ENCODE results near the gene UQCRFS1. TPM values are rescaled to one million over a fixed set of nuclear protein-coding genes. Genes with fewer than 3 reads are reported as not detected.

The UQCRFS1 gene
- 10 to 100 TPM; 17.8 to 23.2 (median 20.6) TPM for total RNA-seq

GRCh38 chr19:29212648-29213573 is at the start of gene UQCRFS1:
Gene UQCRFS1, minus strand, starts transcription at chr19:29213151. Its CDS starts 33 bp downstream, at chr19:29213118.
- intact Hi-C loops (cut with DNase I; ENCODE audit: low total_unique reads), result no loop called here
- peak; percentile 90 to 94 for DNase-seq
- Histone ChIP-seq H3K4me3 (peak within 1 kb of the TSS; percentile 55 to 79), H3K27ac (peak within 1 kb of the TSS; percentile 85 to 86), H3K4me1 (peaks cover 0 to 5% of the 10 kb centered on the region in 2 donors), H3K27me3 (no peaks in the 10 kb centered on the region), H3K36me3 (no peaks in the 10 kb centered on the region), H3K9me3 (no peaks in the 10 kb centered on the region)
- TF ChIP-seq POLR2A (IDR thresholded peaks at IDR 0.05) (peak; percentile 84 to 88), CTCF (IDR thresholded peaks at IDR 0.05) (peak in 1 of 4 experiments; percentile 29)

GRCh38 chr19:29262085-29262484 is 49.1 kb upstream of the UQCRFS1 start:
- intact Hi-C loops (cut with DNase I; ENCODE audit: low total_unique reads), result no loop called here
- H3K27ac ChIP-seq, result no peak overlapping the region
- no peaks in the 10 kb centered on the region for H3K9me3 ChIP-seq
- H3K4me1 ChIP-seq, result no peaks in the 10 kb centered on the region
- TF ChIP-seq POLR2A (IDR thresholded peaks at IDR 0.05), result no peak
- TF ChIP-seq CTCF (IDR thresholded peaks at IDR 0.05), result no peak
- no peak for DNase-seq
- H3K36me3 ChIP-seq, result no peaks in the 10 kb centered on the region
- no peak overlapping the region for H3K4me3 ChIP-seq
- H3K27me3 ChIP-seq, result no peaks in the 10 kb centered on the region

DNA sequence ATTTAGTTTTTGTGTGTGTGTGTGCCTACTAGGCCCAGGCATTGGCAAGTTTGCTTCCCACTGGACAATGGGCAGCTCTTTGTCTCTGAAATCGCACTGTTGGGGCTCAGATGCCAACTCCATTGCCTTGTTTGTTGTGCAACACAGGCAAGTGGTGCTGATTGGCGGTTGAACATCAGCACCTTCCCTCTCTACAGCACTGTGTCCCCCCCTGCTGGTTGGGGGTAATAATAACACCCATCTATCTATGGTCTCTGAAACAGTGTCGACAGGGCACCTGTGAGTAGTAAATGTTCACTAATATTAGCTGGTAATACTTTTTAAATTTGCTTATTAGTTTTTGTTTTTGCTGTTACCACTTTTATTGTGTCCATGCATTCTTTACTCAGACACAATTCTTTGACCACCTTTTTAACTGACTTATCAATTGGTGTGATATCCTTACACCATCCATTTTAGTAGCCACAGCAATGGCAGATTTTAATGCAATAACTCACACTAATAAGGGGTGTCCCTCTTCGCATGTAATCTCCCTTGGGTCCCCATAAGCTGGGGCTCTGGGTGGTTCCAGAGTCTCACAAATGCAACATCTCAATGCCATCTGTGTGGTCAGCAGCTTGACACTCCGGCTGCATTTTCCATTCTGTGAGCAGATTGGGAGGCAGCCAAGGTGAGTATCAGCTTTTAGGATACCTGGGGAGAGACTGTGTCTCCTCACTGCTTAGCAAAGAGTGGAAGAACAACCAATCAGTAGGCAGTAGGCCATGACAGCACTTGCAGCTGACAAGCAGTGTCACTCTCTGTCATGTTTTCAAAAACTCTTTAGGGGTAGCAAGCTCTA is 47.7 kb upstream of the UQCRFS1 start:
- intact Hi-C loops (cut with DNase I; ENCODE audit: low total_unique reads), result no loop called here
- no peaks in the 10 kb centered on the region for H3K27me3 ChIP-seq

GRCh38 chr19:29259867-29260281 is 46.9 kb upstream of the UQCRFS1 start:
- Histone ChIP-seq H3K36me3 (no peaks in the 10 kb centered on the region), H3K9me3 (no peaks in the 10 kb centered on the region), H3K4me3 (no peak overlapping the region), H3K27me3 (no peaks in the 10 kb centered on the region), H3K4me1 (no peaks in the 10 kb centered on the region), H3K27ac (no peak overlapping the region)
- TF ChIP-seq POLR2A (IDR thresholded peaks at IDR 0.05) (no peak), CTCF (IDR thresholded peaks at IDR 0.05) (no peak)
- no peak for DNase-seq
- intact Hi-C loops (cut with DNase I; ENCODE audit: low total_unique reads), result no loop called here

More for the DNA sequence above, 47.7 kb upstream of the UQCRFS1 start:
- no peak for TF ChIP-seq CTCF (IDR thresholded peaks at IDR 0.05)
- TF ChIP-seq POLR2A (IDR thresholded peaks at IDR 0.05), result no peak
- H3K4me1 ChIP-seq, result no peaks in the 10 kb centered on the region
- no peak for DNase-seq
- no peak overlapping the region for H3K4me3 ChIP-seq
- no peaks in the 10 kb centered on the region for H3K9me3 ChIP-seq
- no peak overlapping the region for H3K27ac ChIP-seq
- no peaks in the 10 kb centered on the region for H3K36me3 ChIP-seq

Data from uterus (tissue), 4 donors.